Measurements from ENCODE around the gene CDC42BPA. TPM values are rescaled to one million over a fixed set of nuclear protein-coding genes. Genes with fewer than 3 reads are reported as not detected.
A peak's percentile ranks its signal among the peaks of the same experiment; 100 is the strongest.
"Not testable (repeated sequence)": the region's sequence is repeated elsewhere in the genome, so short reads cannot be mapped to it uniquely, and the experiment has no call there.

CDC42BPA gene
- total RNA-seq, 1 donor from 2014 or later = 61.6 TPM

- Mint-ChIP-seq H3K9me3 (ENCODE audit: low read depth) (no peaks in the 10 kb centered on the region), H3K4me3 (ENCODE audit: unreplicated experiment) (no peak overlapping the region), H3K27ac (ENCODE audit: unreplicated experiment) (no peak overlapping the region), H3K36me3 (ENCODE audit: low read depth) (peaks cover 13% of the 10 kb centered on the region), H3K27me3 (ENCODE audit: low read depth) (no peaks in the 10 kb centered on the region), H3K4me1 (ENCODE audit: low read depth) (peaks cover 33% of the 10 kb centered on the region)
- no peak for DNase-seq (ENCODE audit: low spot score)
- TF ChIP-seq, protein P1, sequence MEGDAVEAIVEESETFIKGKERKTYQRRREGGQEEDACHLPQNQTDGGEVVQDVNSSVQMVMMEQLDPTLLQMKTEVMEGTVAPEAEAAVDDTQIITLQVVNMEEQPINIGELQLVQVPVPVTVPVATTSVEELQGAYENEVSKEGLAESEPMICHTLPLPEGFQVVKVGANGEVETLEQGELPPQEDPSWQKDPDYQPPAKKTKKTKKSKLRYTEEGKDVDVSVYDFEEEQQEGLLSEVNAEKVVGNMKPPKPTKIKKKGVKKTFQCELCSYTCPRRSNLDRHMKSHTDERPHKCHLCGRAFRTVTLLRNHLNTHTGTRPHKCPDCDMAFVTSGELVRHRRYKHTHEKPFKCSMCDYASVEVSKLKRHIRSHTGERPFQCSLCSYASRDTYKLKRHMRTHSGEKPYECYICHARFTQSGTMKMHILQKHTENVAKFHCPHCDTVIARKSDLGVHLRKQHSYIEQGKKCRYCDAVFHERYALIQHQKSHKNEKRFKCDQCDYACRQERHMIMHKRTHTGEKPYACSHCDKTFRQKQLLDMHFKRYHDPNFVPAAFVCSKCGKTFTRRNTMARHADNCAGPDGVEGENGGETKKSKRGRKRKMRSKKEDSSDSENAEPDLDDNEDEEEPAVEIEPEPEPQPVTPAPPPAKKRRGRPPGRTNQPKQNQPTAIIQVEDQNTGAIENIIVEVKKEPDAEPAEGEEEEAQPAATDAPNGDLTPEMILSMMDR (IDR thresholded peaks at IDR 0.05) = no peak
Measured at GRCh38 chr1:227140376-227140775, 177.9 kb downstream of the CDC42BPA start.

DNA sequence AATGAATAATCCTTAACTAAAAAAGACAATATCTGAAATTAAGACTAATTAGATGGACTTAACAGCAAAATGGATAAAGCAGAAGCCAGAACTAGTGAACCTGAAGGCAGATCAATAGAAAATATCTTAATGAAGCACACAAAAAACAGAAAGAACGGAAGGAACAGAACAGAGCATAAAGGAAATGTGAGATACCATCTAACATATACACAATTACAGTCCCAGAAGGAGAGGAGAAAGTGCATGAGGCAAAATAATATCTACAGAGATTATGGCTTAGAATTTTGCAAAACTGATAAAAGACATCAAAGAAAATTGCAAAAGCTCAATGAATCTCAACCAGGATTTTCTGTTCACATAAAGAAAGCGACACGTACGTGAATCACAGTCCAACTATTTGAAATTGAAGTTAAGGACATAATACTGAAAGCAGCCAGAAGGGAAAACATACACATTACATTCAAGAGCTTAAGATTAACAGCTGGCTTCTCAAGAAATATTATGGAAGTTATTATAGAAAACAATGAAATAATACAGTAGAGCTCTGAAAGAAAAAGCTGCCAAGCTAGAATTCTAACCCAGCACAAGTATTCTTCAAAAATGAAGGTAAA, 182.0 kb downstream of the CDC42BPA start:
- H3K9me3 Mint-ChIP-seq (ENCODE audit: low read depth) = peaks cover 7% of the 10 kb centered on the region
- TF ChIP-seq, protein P1 (IDR thresholded peaks at IDR 0.05) = peak; percentile 12
- H3K4me1 Mint-ChIP-seq (ENCODE audit: low read depth) = peaks cover 51% of the 10 kb centered on the region
- peak overlapping the region; percentile 55 for H3K4me3 Mint-ChIP-seq (ENCODE audit: unreplicated experiment)
- peaks cover 12% of the 10 kb centered on the region for H3K36me3 Mint-ChIP-seq (ENCODE audit: low read depth)
- peak overlapping the region; percentile 89 for H3K27ac Mint-ChIP-seq (ENCODE audit: unreplicated experiment)
- no peaks in the 10 kb centered on the region for H3K27me3 Mint-ChIP-seq (ENCODE audit: low read depth)
- no peak for DNase-seq (ENCODE audit: low spot score)

DNA sequence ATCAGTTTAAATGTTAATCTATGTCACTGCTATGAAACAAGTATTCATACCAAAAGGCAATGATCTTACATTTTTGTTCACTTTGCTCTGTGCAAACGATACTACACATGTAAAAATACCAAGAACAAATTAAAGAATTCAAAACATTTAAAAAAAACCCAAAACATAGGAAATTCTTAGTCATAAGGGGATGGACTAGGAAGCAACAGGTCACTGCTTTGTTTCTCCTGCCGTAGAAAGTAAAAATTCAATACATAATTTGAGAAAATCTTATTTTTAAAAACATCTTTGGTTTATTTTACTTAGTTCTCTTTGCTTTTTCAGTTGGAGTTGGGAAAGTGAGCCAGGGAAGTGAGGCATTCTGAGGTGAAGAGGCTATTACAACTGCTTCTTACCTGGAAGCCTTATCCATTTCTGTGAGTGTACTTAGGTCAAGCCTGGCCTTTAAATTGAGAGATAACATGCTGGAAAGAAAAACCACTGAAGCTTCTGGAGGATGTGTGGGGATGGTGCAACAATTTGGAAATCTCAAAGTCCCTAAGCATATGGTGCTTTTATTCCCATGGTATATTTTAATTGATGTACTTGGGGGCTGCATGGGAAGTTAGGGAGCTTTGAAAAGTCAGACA, 183.5 kb downstream of the CDC42BPA start:
- H3K27me3 Mint-ChIP-seq (ENCODE audit: low read depth) = no peaks in the 10 kb centered on the region
- H3K4me3 Mint-ChIP-seq (ENCODE audit: unreplicated experiment) = no peak overlapping the region
- DNase-seq (ENCODE audit: low spot score) = no peak
- H3K9me3 Mint-ChIP-seq (ENCODE audit: low read depth) = peaks cover 7% of the 10 kb centered on the region
- peaks cover 12% of the 10 kb centered on the region for H3K36me3 Mint-ChIP-seq (ENCODE audit: low read depth)
- H3K4me1 Mint-ChIP-seq (ENCODE audit: low read depth) = peaks cover 56% of the 10 kb centered on the region
- TF ChIP-seq, protein P1 (IDR thresholded peaks at IDR 0.05) = no peak
- peak overlapping the region; percentile 89 for H3K27ac Mint-ChIP-seq (ENCODE audit: unreplicated experiment)

DNA sequence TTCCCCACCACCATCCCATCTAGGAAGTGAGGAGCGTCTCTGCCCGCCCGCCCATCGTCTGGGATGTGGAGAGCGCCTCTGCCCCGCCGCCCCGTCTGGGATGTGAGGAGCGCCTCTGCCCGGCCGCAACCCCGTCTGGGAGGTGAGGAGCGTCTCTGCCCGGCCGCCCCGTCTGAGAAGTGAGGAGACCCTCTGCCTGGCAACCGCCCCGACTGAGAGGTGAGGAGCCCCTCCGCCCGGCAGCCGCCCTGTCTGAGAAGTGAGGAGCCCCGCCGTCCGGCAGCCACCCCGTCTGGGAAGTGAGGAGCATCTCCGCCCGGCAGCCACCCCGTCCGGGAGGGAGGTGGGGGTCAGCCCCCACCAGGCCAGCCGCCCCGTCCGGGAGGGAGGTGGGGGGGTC, 185.6 kb downstream of the CDC42BPA start:
- H3K4me3 Mint-ChIP-seq (ENCODE audit: unreplicated experiment); H3K9me3 Mint-ChIP-seq (ENCODE audit: low read depth); H3K27me3 Mint-ChIP-seq (ENCODE audit: low read depth); H3K36me3 Mint-ChIP-seq (ENCODE audit: low read depth); H3K27ac Mint-ChIP-seq (ENCODE audit: unreplicated experiment); DNase-seq (ENCODE audit: low spot score): not testable (repeated sequence)
- H3K4me1 Mint-ChIP-seq (ENCODE audit: low read depth) = peaks cover 45% of the 10 kb centered on the region

DNA sequence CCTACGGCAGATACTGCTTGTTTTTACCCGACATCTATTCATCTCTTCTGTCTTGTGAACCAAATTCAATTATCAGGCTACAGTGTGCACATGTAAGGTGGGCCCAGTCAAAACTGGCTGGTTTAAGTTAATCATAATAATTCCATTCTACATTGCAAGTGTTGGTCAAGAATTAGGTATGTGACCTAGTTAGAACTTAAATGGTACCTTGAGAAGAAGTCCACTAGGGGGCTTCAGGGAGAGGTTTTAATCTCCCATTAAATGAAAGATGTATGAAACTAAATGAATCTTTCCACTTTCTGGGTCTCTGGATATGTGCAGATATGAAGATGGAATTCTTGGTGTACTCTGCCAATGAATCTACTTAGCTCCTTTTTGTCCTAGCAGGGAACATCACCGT, 187.1 kb downstream of the CDC42BPA start:
- no peak for DNase-seq (ENCODE audit: low spot score)
- TF ChIP-seq, protein P1 (IDR thresholded peaks at IDR 0.05) = peak; percentile 81
- Mint-ChIP-seq H3K4me1 (ENCODE audit: low read depth) (peaks cover 35% of the 10 kb centered on the region), H3K9me3 (ENCODE audit: low read depth) (peaks cover 7% of the 10 kb centered on the region), H3K4me3 (ENCODE audit: unreplicated experiment) (no peak overlapping the region), H3K36me3 (ENCODE audit: low read depth) (peaks cover 10% of the 10 kb centered on the region), H3K27me3 (ENCODE audit: low read depth) (no peaks in the 10 kb centered on the region), H3K27ac (ENCODE audit: unreplicated experiment) (no peak overlapping the region)

DNA sequence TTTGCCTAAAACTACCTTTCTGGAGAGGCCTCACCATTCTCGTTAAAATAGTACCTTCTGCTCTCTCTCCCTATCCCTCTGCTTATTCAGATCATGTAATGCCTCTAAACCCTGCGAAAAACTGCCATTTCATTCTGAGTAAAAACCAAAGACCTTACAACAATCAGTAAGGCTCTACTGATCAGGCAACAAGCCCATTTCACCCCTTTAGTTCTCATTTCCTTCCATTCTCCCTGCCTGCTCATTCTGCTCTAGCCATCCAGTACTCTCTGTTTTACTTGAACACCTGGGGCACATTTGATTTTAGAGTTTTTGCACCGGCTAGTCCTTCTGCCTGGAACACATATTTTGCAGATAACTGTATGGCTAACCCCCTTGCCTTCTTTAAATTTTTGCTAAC, 190.4 kb downstream of the CDC42BPA start:
- no peak overlapping the region for H3K4me3 Mint-ChIP-seq (ENCODE audit: unreplicated experiment)
- no peaks in the 10 kb centered on the region for H3K27me3 Mint-ChIP-seq (ENCODE audit: low read depth)
- DNase-seq (ENCODE audit: low spot score) = no peak
- H3K4me1 Mint-ChIP-seq (ENCODE audit: low read depth) = peaks cover 11% of the 10 kb centered on the region
- TF ChIP-seq, protein P1 (IDR thresholded peaks at IDR 0.05) = no peak
- H3K27ac Mint-ChIP-seq (ENCODE audit: unreplicated experiment) = no peak overlapping the region
- H3K9me3 Mint-ChIP-seq (ENCODE audit: low read depth) = no peaks in the 10 kb centered on the region
- H3K36me3 Mint-ChIP-seq (ENCODE audit: low read depth) = peaks cover 11% of the 10 kb centered on the region

Measured in chondrocyte (in vitro differentiated cells).